Lower leg skin (tissue), 3 donors: ENCODE data around the gene FAM9A.
"Not testable (repeated sequence)": the region's sequence is repeated elsewhere in the genome, so short reads cannot be mapped to it uniquely, and the experiment has no call there.

Experiments used
- POLR2A ChIP-seq, 2 donors: fragments of 450-650 bp; IDR thresholded peaks; one replicate each; pipeline ENCODE4 v1.6.1; 2016 to 2017; ENCODE audit warnings: antibody characterized with exemption in 2 of 2, mild to moderate bottlenecking in 1 of 2, moderate library complexity in 1 of 2
- TF ChIP-seq, protein P1 (sequence below), 3 donors: fragments of 450-650 bp; IDR thresholded peaks; one replicate each; pipeline ENCODE4 v1.5.1; 2016; ENCODE audit warnings: antibody characterized with exemption in 3 of 3, mild to moderate bottlenecking in 3 of 3, moderate library complexity in 2 of 3

DNA sequence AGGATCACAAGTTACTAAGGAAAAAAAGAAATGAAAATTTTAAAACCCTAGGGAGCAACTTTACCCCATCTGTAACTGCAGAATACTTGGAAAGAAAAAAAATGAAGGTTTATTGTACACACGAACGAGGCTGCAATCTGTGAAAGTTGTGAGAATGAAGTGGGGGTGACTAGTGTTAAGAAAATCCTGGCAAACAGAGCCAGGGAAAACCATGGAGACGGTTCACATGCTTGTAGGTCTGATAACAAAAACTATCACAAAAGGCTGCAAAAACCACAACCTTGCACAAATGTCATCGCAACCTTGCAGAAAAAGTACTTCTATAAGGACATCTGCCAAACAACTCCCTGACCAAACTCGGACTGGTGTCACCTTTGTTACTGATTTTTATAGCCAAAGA is 42.5 kb downstream of the FAM9A start:
- TF ChIP-seq, protein P1, sequence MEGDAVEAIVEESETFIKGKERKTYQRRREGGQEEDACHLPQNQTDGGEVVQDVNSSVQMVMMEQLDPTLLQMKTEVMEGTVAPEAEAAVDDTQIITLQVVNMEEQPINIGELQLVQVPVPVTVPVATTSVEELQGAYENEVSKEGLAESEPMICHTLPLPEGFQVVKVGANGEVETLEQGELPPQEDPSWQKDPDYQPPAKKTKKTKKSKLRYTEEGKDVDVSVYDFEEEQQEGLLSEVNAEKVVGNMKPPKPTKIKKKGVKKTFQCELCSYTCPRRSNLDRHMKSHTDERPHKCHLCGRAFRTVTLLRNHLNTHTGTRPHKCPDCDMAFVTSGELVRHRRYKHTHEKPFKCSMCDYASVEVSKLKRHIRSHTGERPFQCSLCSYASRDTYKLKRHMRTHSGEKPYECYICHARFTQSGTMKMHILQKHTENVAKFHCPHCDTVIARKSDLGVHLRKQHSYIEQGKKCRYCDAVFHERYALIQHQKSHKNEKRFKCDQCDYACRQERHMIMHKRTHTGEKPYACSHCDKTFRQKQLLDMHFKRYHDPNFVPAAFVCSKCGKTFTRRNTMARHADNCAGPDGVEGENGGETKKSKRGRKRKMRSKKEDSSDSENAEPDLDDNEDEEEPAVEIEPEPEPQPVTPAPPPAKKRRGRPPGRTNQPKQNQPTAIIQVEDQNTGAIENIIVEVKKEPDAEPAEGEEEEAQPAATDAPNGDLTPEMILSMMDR (IDR thresholded peaks at IDR 0.05), result not testable (repeated sequence)
- TF ChIP-seq POLR2A (IDR thresholded peaks at IDR 0.05), result not testable (repeated sequence)
